Fibroblast of peridontal ligament (primary cell): ENCODE measurements around the gene ZNF221.

ENCODE experiments used
- DNase-seq: peaks from one replicate; pipeline ENCODE4 v3.0.0-alpha.2; 2010; ENCODE audit errors: extremely low read depth

The ZNF221 gene

DNA sequence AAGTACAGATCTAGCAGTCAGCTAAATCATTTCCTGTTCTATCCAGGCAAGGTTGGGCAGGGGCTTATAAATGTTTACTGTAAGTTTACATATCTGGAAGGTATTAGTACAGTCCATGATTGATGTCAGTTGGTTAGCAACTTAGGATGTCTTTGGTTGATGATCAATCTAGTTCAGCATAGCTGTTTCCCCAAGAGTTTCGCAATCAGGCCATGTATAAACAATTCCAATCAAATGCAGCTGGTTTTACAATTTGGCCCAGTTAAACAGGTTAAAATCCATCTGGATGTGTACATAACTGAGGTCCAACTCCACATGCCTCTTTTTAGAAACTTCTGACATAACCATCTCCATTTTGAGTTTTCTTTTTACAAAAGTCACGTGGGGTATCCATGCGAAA, 6.9 kb downstream of the ZNF221 start:
- DNase-seq: peak; percentile 99

DNA sequence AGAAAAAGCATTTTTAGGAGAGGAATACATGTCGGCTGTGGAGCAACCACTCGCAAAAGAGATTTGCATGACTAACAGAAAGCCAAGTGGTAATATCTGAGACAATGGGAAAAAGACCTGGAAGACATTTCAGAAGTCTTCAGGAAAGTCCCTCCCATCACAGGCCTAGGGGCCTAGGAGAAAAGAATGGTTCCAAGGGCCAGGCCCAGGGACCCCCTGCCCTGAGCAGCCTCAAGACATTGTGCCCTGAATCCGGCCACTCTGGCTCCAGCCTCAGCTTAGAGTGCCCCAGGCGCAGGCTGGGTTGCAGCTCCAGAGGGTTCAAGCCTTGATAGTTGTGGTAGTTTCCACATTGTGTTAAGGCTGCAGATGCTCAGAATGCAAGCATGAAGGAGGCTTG, 9.4 kb downstream of the ZNF221 start:
- no peak for DNase-seq

DNA sequence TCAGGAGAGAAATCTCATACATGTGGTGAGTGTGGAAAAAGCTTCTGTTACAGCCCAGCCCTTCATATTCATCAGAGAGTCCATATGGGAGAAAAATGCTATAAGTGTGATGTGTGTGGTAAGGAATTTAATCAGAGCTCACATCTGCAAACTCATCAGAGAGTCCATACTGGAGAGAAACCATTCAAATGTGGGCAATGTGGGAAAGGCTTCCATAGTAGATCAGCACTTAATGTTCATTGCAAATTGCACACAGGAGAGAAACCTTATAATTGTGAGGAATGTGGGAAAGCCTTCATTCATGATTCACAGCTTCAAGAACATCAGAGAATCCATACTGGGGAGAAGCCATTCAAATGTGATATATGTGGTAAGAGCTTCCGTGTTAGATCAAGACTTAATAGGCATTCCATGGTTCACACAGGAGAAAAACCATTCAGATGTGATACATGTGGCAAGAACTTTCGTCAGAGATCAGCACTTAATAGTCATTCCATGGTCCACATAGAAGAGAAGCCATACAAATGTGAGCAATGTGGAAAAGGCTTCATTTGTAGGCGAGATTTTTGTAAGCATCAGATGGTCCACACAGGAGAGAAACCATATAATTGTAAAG, 15.2 kb downstream of the ZNF221 start:
- peak; percentile 8 for DNase-seq

DNA sequence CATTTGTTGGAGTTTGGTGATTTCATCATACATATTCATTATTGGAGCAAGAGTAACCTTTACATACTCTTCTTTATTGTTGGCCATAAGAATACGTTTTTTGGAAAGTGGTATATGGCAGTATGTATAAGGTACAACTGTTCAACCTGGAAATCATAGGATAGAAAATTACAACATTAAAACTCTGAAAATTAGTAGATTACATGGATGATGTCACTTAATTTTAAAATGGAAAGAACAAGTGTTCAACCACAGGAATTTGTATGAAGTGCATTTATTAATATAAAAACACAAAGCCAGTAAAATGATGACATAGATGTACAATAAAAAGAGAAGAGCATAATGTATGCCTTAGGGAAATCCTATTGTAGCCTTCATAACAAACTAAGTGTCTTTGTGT, 25.7 kb downstream of the ZNF221 start:
- no peak for DNase-seq

DNA sequence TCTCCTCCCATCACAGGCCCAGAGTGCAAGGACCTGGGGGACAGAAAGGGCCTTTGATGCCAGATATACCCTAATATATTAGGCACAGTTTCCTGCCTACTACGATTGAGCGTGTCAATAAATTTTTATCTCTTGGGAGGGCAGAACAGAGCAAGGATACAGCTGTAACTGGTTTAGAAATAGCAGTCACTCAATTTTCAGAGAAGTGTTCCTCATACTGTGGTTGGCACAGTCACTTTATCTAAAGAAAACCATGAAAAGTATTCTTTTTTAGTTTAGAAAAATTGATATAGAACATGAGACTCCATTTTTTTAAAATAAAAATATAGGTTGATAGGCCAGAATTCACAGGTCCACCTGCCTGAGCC, 32.5 kb downstream of the ZNF221 start:
- no peak for DNase-seq

DNA sequence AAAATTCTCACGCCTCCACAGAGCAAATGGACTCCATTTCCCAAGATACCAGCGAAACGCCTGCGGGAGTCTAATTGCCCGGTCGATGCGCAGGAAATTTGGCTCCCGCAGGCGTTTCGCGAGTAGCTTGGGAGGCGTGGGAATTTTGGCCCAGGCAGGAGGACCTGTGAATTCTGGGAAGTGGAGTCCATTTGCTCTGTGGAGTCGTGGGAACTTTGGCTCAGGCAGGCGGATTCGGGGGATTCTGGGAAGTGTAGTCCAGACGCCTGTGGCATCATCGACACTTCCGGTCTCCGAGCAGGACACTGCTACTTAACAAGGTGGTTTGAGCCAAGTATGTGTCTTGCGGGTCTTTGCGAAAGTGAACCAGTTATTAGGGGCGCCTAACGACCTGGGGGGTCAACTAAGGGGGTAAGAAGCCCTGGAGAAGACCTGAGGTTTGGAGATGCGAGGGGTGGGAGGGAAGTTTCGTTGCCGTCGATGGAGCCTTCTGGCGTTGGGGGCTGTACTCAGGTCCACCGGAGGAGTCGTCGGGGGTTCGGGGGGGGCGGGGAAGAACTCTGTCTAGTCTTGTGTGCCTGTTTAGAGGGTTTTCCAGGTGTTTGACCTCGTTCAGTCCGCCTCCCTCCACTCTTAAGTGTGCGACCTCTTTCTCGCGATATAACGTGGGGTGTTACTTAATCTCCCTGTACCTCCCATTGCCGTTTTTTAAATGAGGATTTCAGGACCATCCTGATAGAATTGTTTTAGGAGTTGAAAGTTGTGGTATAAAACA, 33.1 kb downstream of the ZNF221 start, which contains the start of gene ZNF155:
Gene ZNF155, plus strand, starts transcription at position 277 of the 775 bp plus-strand sequence. CDS start 4,356 bp downstream, outside the sequence.
- DNase-seq: peak; percentile 97

DNA sequence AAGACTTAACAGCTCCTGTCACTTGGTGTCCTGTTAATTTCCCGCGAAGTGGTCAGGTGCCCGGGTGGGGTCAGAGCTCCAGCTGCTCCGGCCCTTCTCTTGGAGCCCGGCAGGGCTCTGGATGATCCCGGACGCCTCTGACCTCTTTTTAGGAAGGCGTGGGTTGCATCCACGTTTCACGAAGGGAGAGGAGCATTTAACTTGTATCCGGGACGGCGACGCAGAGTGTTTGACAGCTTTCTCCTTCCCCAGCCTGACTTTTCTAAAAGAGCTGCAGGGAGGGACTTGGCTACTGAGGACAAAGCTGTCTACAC, 33.6 kb downstream of the ZNF221 start:
- DNase-seq: no peak

DNA sequence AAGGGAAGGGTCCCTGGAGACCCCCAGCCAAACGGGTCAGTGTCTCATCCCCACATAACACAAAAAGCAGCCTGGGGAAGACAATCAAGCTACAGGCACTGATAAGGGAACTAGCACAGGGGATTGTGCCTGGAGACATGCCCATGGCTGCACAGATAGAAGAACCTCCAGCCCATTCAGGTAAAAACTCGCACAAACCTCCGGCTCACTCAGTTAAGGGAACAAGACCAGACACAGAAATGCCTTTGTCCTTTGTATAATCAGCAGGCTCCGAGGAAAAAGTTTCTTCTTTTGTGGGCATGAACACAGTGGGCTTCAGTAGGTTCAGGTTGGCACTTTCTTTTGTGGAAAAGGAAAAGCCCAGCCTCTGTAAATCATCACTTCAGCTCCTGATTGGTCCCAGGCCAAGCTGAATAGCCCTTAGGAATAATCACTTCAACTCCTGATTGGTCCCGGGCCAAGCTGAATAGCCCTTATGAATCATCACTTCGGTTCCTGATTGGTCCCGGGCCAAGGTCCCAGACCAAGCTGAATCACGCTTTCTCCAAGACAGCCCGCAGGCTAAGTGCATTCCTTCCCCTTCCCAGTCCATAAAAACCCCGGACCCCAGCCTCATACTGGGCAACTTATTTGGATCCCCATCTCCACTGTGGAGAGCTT, 46.7 kb downstream of the ZNF221 start:
- DNase-seq: peak; percentile 18

DNA sequence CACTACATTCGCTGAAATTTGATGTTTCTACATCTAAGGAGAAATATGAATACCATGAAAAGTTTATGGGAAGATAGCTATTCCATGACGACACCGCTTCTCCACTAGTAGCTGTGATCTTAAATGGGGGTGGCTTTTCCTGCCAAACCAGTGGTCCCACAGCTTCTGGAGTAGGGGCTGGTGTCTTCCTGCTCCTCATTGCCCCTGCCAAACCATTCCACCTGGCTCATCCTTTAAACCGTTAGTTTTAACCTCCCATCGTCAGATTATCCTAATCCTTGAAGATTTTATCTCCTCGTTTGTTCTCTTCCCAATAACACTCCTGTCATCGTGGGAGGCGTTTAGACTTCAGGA, 51.2 kb downstream of the ZNF221 start:
- peak; percentile 20 for DNase-seq

DNA sequence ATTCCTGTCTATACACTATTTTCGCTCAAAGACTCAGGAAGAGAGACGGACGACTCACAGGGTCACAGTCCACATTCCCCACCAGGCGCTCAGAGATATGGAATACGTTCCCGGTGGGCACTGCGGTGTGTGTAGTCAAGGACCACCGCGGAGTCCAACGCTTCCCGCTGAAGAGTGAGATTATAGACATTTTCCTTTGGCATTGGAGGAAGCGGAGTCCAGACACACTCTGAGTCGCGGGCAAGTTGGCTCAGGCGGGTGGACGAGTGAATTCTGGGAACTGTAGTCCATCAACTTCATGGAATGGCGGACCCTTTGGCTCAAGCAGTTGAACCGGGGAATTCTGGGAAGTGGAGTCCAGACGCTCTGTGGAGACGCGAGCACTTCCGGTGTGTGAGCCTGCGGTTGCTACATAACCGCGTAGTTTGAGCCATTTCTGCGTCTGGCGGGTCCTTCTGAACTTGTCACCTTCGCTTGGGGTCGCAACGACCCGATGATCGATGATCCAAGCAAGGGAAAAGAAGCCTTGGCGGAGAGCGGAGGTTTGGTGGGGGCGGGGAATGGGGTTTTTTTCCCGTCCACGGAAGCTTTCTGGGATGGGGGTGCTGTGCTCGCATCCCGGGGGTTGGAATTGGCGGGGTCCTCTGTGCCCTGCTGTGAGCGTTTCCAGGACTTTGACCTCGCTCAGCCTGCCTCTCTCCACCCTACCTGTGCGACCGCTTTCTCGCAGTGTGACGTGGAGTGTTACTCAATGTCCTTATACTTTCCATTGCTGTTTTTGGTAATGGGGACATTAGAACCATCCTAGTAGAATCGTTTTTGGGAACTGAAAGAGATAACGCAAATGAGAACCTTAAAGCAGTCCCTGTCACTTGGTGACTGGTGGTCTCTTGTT, 51.8 kb downstream of the ZNF221 start, which contains the start of gene ZNF230:
Gene ZNF230, plus strand, starts transcription at position 392 of the 895 bp plus-strand sequence. CDS start 4,122 bp downstream, outside the sequence.
- peak; percentile 96 for DNase-seq

DNA sequence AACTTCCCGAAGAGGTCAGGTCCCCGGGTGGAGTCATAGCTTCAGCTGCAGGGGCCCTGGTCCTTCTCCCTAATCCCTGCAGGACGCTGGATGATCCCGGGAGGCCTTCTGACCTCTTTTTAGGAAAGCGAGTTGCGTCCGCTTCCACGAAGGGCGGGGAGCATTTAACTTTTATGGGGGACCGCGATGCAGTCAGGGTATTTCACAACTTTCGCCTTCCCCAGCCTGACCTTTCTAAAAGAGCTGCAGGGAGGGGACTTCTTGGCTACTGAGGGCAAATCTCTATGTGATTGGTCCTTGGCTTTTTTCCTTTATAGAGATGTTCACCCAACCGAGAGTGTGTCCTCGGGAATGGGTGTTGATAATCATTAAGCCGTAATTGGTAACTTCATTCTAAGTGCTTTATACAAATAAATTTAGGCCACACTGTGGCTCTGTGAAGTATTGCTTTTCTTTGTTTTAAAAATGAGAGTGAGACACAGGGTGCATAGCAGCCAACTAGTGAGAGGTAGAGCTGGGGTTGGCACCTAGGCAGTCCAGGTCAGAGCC, 52.5 kb downstream of the ZNF221 start:
- DNase-seq: peak; percentile 8

DNA sequence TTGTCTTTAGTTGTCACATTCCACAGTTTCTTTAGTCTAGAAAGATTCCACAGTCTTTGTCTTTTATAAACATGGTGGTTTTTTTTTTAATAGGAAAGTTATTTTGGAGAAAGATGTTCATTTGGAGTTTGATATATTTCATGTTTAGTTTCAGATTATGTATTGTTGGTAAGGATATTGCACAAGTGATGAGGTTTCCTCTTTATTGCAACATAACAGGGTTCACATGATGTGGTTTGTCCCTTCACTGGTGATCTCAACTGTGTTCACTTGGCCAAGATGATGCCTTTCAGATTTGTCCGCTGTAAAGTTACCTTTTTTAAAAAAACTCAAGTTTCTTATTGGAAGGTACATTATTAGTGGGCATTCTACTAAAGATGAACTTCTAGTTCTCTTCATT, 54.9 kb downstream of the ZNF221 start:
- DNase-seq: peak; percentile 49

DNA sequence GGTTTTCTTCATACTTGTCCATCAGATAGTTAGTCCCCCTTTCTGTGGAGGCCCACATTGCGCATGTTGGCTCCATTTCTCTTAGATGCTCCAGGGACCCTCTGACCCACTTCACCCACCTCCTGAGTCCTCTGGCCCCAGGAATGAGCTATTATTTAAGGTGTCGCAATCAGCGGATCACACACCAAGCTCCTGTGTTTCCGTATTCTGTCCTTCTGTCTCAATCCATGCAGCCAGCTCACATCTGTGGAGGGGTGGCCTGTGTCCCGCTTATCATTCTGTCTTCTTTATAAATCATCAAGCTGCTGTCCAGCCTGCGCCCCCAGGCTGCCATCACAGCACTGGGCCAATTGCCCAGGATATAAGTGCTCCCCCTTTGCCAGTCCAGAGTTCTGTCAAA, 56.4 kb downstream of the ZNF221 start:
- no peak for DNase-seq

DNA sequence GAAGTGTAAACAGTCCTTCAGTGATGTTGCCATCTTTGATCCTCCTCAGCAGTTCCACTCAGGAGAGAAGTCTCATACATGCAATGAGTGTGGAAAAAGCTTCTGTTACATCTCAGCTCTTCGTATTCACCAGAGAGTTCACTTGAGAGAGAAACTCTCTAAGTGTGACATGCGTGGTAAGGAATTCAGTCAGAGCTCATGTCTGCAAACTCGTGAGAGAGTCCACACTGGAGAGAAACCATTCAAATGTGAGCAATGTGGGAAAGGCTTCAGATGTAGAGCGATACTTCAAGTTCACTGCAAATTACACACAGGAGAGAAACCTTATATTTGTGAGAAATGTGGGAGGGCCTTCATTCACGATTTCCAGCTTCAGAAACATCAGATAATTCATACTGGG, 59.4 kb downstream of the ZNF221 start:
- DNase-seq: no peak
